HepG2 (cell line): Measurements from ENCODE around the gene NSUN6. TPM values are rescaled to one million over a fixed set of nuclear protein-coding genes. Genes with fewer than 3 reads are reported as not detected.
A peak's percentile ranks its signal among the peaks of the same experiment; 100 is the strongest.

Experiments used
- ATAC-seq: fragments of 200-7000 bp; cut with Tn5 transposase; 3 replicates; pipeline ENCODE4 v1.9.1; 2020; ENCODE audit warnings: mild to moderate bottlenecking, moderate library complexity
- BruUV-seq: library from RNA; stranded (reverse); fragments of 400-500 nt; replicated peaks from 2 replicates; lab custom pipeline; 2021; lab: Mats Ljungman, UMichigan
- CTCF ChIA-PET: fragments of 300-600 bp; formaldehyde crosslinking; extraction: SDS; loops from one replicate; lab custom pipeline; 2021; ENCODE audit warnings: low total read pairs, inconsistent platforms, low intra/inter-chr PET ratio; lab: Yijun Ruan, JAX
- POLR2A ChIA-PET: fragments of 350-600 bp; sonication (Branson Sonifier 250); formaldehyde crosslinking; loops from one replicate; lab custom pipeline; 2020; ENCODE audit warnings: antibody characterized with exemption, inconsistent platforms; lab: Yijun Ruan, JAX
- DNase-seq: peaks from one replicate; pipeline ENCODE4 v3.0.0-alpha.2; 2015; ENCODE audit warnings: low spot score
- FAIRE-seq: peaks from 3 replicates; lab custom pipeline; 2011; peaks lifted over from hg19 to GRCh38; lab: Jason Lieb, UNC
- H2AFZ ChIP-seq: one replicate; pipeline ENCODE4 v1.6.1; 2011; ENCODE audit warnings: low read length, inconsistent platforms
- H3K27ac ChIP-seq: fragments of 300-600 bp; 3 replicates; pipeline ENCODE4 v1.8.0; 2011; ENCODE audit warnings: mixed run types, mild to moderate bottlenecking, mixed read lengths, low read length, inconsistent platforms; ENCODE audit not compliant: insufficient read depth; ENCODE audit errors: extremely low read length
- H3K27me3 ChIP-seq, 2 experiments: fragments of 200-600 bp in 1 of 2; 2 replicates in 1 of 2; 3 replicates in 1 of 2; pipeline versions ENCODE4 v1.6.0 to v1.8.0; 2011; ENCODE audit warnings: low read length in 2 of 2, mild to moderate bottlenecking in 2 of 2, moderate library complexity in 2 of 2, inconsistent platforms in 1 of 2; ENCODE audit not compliant: insufficient read depth in 2 of 2, control insufficient read depth in 1 of 2
- H3K36me3 ChIP-seq, 2 experiments: fragments of 200-600 bp in 1 of 2; replicated peaks in 1 of 2; 2 replicates in 1 of 2; 3 replicates in 1 of 2; pipeline versions ENCODE4 v1.5.1 to v1.8.0; 2011; ENCODE audit warnings: low read length in 2 of 2, inconsistent platforms in 1 of 2; ENCODE audit not compliant: insufficient read depth in 2 of 2, control insufficient read depth in 1 of 2
- H3K4me1 ChIP-seq: 2 replicates; pipeline ENCODE4 v1.5.1; 2012; ENCODE audit warnings: low read length, inconsistent platforms; ENCODE audit not compliant: insufficient read depth
- H3K4me2 ChIP-seq: 2 replicates; pipeline ENCODE4 v1.6.0; 2011; ENCODE audit warnings: low read depth, low read length, inconsistent platforms
- H3K4me3 ChIP-seq, 3 experiments: fragments of 200-600 bp in 1 of 3; sonication (generic), shearing (Covaris generic) in 1 of 3; replicated peaks in 1 of 3; 2 replicates each; pipeline ENCODE4 v1.5.1; 2011 to 2016; ENCODE audit warnings: low read length in 3 of 3, inconsistent platforms in 2 of 3, low read depth in 2 of 3, mild to moderate bottlenecking in 2 of 3, control low read depth in 1 of 3, mixed read lengths in 1 of 3; ENCODE audit not compliant: insufficient read depth in 1 of 3
- H3K79me2 ChIP-seq: one replicate; pipeline ENCODE4 v1.6.1; 2011; ENCODE audit warnings: low read length, inconsistent platforms; ENCODE audit not compliant: insufficient read depth
- H3K9ac ChIP-seq: 2 replicates; pipeline ENCODE4 v1.6.0; 2011; ENCODE audit warnings: mild to moderate bottlenecking, low read depth, low read length, inconsistent platforms; ENCODE audit not compliant: insufficient read depth
- H3K9me3 ChIP-seq: 2 replicates; pipeline ENCODE4 v1.5.1; 2012; ENCODE audit warnings: mild to moderate bottlenecking, low read length
- H4K20me1 ChIP-seq: 2 replicates; pipeline ENCODE4 v1.6.0; 2011; ENCODE audit warnings: inconsistent platforms, mild to moderate bottlenecking, low read length, moderate library complexity; ENCODE audit not compliant: insufficient read depth
- IKZF1 ChIP-seq: fragments of 450-650 bp; IDR thresholded peaks from 2 replicates; pipeline ENCODE4 v1.7.1; 2016
- NPAS2 ChIP-seq: sonication (generic); formaldehyde crosslinking; IDR thresholded peaks from 2 replicates; pipeline ENCODE4 v1.8.0; 2022; ENCODE audit warnings: mild to moderate bottlenecking, missing genetic modification reagents, borderline replicate concordance
- NR2C2 ChIP-seq: sonication (generic); formaldehyde crosslinking; IDR thresholded peaks from 2 replicates; pipeline ENCODE4 v1.4.0; 2020; ENCODE audit warnings: missing genetic modification reagents, mild to moderate bottlenecking, moderate library complexity, borderline replicate concordance
- TAF1 ChIP-seq: sonication (generic); formaldehyde crosslinking; IDR thresholded peaks from 2 replicates; pipeline ENCODE4 v1.4.0; 2020; ENCODE audit warnings: missing genetic modification reagents
- ZNF343 ChIP-seq: sonication (generic); formaldehyde crosslinking; IDR thresholded peaks from 2 replicates; pipeline ENCODE4 v1.4.0; 2020; ENCODE audit warnings: mild to moderate bottlenecking, missing genetic modification reagents
- ZNF446 ChIP-seq: sonication (generic); formaldehyde crosslinking; IDR thresholded peaks from 2 replicates; pipeline ENCODE4 v1.5.0; 2020; ENCODE audit warnings: mild to moderate bottlenecking, missing genetic modification reagents
- ZSCAN12 ChIP-seq: sonication (generic); formaldehyde crosslinking; IDR thresholded peaks from 2 replicates; pipeline ENCODE4 v1.9.0; 2021; ENCODE audit warnings: mild to moderate bottlenecking, missing genetic modification reagents
- WGBS: methylation state at CpG from one replicate; pipeline ENCODE4 v1.1.6; 2017; ENCODE audit warnings: low lambda C conversion rate; 5-methylcytosine and 5-hydroxymethylcytosine counted together
- in situ Hi-C: cut with HindIII; loops from 2 replicates; pipeline ENCODE4 v1.10.0; 2017; ENCODE audit warnings: low pct_unique_long_range_greater_than_20kb; ENCODE audit not compliant: extremely low pct_ligation_motif_present
- intact Hi-C: fragments of 100-400 bp; cut with micrococcal nuclease; formaldehyde crosslinking; loops from one replicate; pipeline ENCODE4 v1.10.0; 2022; ENCODE audit not compliant: unreplicated experiment
- polyA plus RNA-seq, 8 experiments: library from polyadenylated mRNA; depleted of rRNA in 3 of 8; stranded (reverse) in 7 of 8; unstranded in 1 of 8; fragments of >200 nt; fragmentation: Illumina TruSeq in 4 of 8; extraction: Trizol in 4 of 8; gene quantifications; 2 replicates each; pipeline versions ENCODE4 v1.2.1 to v1.2.3, GENCODE V29; 2011 to 2016; ENCODE audit warnings: low read depth in 4 of 8, missing spikeins in 1 of 8, mixed read lengths in 1 of 8; ENCODE audit not compliant: insufficient read depth in 1 of 8
- total RNA-seq, 5 experiments: library from RNA; depleted of rRNA; stranded (reverse); fragments of >200 nt; fragmentation: Illumina TruSeq; extraction: Trizol; gene quantifications; 2 replicates each; pipeline ENCODE4 v1.2.3, GENCODE V29; 2016; ENCODE audit warnings: low read depth in 1 of 5
- TF ChIP-seq, protein P1 (sequence below), 2 experiments: sonication (generic) in 1 of 2; formaldehyde crosslinking in 1 of 2; IDR thresholded peaks; 2 replicates each; pipeline versions ENCODE4 v1.5.1 to v1.6.1; 2011 to 2020; ENCODE audit warnings: borderline replicate concordance in 1 of 2, low read depth in 1 of 2, low read length in 1 of 2, mild to moderate bottlenecking in 1 of 2, missing genetic modification reagents in 1 of 2, moderate library complexity in 1 of 2

The NSUN6 gene
- total and polyA plus RNA-seq, 2 of the 13 experiments (the other 11 are each of a cell fraction or from before 2014, with no cell fraction given): 17.2 to 19.3 TPM

DNA sequence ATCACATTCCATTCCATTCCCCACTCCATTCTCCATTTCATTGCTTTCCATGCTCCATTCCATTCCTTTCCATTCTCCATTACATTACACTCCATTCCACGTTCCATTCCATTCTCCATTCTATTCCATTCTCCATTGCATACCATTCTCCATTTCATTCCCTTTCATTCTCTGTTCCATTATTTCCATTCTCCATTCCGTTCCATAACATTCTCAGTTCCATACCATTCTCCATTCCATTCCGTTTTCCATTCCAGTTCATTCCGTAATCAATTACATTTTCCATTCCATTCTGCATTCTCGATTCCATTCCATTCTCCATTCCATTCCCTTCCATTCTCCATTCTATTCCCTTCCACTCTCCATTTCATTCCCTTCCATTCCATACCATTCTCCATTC lies 86.4 kb downstream of the NSUN6 start:
- FAIRE-seq: no peak
- no peak overlapping the region for H3K4me2 ChIP-seq
- H3K27me3 ChIP-seq: no peaks in the 10 kb centered on the region
- H3K4me1 ChIP-seq: no peaks in the 10 kb centered on the region
- BruUV-seq: no TSS peak
- ChIA-PET POLR2A (no interaction called here), CTCF (no interaction called here)
- intact Hi-C loops: no loop called here
- peaks cover 94% of the 10 kb centered on the region for H3K9me3 ChIP-seq
- no peak overlapping the region for H3K27ac ChIP-seq
- no peaks in the 10 kb centered on the region; a peak in 1 of 5 replicates for H3K36me3 ChIP-seq
- H3K9ac ChIP-seq: no peak overlapping the region
- TF ChIP-seq IKZF1 (peak; percentile 9; the same call in 1 of the 2 replicates), NR2C2 (CRISPR knock-in tag) (no peak), TAF1 (CRISPR knock-in tag) (no peak), NPAS2 (no peak), ZSCAN12 (CRISPR knock-in tag) (no peak), ZNF343 (no peak), ZNF446 (no peak)
- TF ChIP-seq, protein P1, sequence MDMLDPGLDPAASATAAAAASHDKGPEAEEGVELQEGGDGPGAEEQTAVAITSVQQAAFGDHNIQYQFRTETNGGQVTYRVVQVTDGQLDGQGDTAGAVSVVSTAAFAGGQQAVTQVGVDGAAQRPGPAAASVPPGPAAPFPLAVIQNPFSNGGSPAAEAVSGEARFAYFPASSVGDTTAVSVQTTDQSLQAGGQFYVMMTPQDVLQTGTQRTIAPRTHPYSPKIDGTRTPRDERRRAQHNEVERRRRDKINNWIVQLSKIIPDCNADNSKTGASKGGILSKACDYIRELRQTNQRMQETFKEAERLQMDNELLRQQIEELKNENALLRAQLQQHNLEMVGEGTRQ (IDR thresholded peaks at IDR 0.05; ENCODE audit: low read depth, low read length): no peak
- TF ChIP-seq, protein P1 (CRISPR knock-in tag; IDR thresholded peaks at IDR 0.05; ENCODE audit: borderline replicate concordance): no peak
- no peak overlapping the region for H3K4me3 ChIP-seq
- H3K79me2 ChIP-seq: no peaks in the 10 kb centered on the region
- no peaks in the 10 kb centered on the region for H4K20me1 ChIP-seq
- no peak for DNase-seq
- no peak overlapping the region for H2AFZ ChIP-seq
- in situ Hi-C loops: no loop called here
- whole genome bisulfite sequencing: 96% methylated on average over 5 of the region's 5 CpGs
- ATAC-seq: no peak
